Measurements from ENCODE around the gene PDE11A.

PDE11A gene

GRCh38 chr2:177670791-177671535, 401.6 kb downstream of the PDE11A start:
- no peak for DNase-seq (ENCODE audit: low read depth in 3 of 3)

GRCh38 chr2:177669625-177670330, 402.8 kb downstream of the PDE11A start:
- no peak for DNase-seq (ENCODE audit: low read depth in 3 of 3)

GRCh38 chr2:177669201-177669600, 403.4 kb downstream of the PDE11A start:
- no peak for DNase-seq (ENCODE audit: low read depth in 3 of 3)

GRCh38 chr2:177668617-177669016, 404.0 kb downstream of the PDE11A start:
- DNase-seq (ENCODE audit: low read depth in 3 of 3) = no peak

- no peak for DNase-seq (ENCODE audit: low read depth in 3 of 3)
These were observed 405.0 kb downstream of the PDE11A start for GRCh38 chr2:177667626-177668025.

GRCh38 chr2:177666408-177666807, 406.2 kb downstream of the PDE11A start:
- DNase-seq (ENCODE audit: low read depth in 3 of 3) = no peak

GRCh38 chr2:177665948-177666347, 406.6 kb downstream of the PDE11A start:
- no peak for DNase-seq (ENCODE audit: low read depth in 3 of 3)

GRCh38 chr2:177665328-177665727, 407.2 kb downstream of the PDE11A start:
- DNase-seq (ENCODE audit: low read depth in 3 of 3) = no peak

- DNase-seq (ENCODE audit: low read depth in 3 of 3) = no peak
These were observed 409.7 kb downstream of the PDE11A start for GRCh38 chr2:177662895-177663294.

- DNase-seq (ENCODE audit: low read depth in 3 of 3) = no peak
These were observed 411.8 kb downstream of the PDE11A start for GRCh38 chr2:177660742-177661141.

GRCh38 chr2:177658309-177658708, 414.3 kb downstream of the PDE11A start:
- no peak for DNase-seq (ENCODE audit: low read depth in 3 of 3)

- DNase-seq (ENCODE audit: low read depth in 3 of 3) = no peak
These were observed 420.7 kb downstream of the PDE11A start for GRCh38 chr2:177651833-177652232.

GRCh38 chr2:177649568-177650518, 422.7 kb downstream of the PDE11A start:
- DNase-seq (ENCODE audit: low read depth in 3 of 3) = no peak

- DNase-seq (ENCODE audit: low read depth in 3 of 3) = no peak
These were observed 425.8 kb downstream of the PDE11A start for GRCh38 chr2:177646791-177647190.

- no peak for DNase-seq (ENCODE audit: low read depth in 3 of 3)
These were observed 426.3 kb downstream of the PDE11A start for GRCh38 chr2:177646241-177646640.

GRCh38 chr2:177641331-177641730, 431.2 kb downstream of the PDE11A start:
- DNase-seq (ENCODE audit: low read depth in 3 of 3) = no peak

- no peak for DNase-seq (ENCODE audit: low read depth in 3 of 3)
These were observed 432.2 kb downstream of the PDE11A start for GRCh38 chr2:177640423-177640822.

GRCh38 chr2:177639262-177639914, 433.2 kb downstream of the PDE11A start:
- no peak for DNase-seq (ENCODE audit: low read depth in 3 of 3)

- no peak for DNase-seq (ENCODE audit: low read depth in 3 of 3)
These were observed 434.1 kb downstream of the PDE11A start for GRCh38 chr2:177638507-177638906.

GRCh38 chr2:177636672-177637071, 435.9 kb downstream of the PDE11A start:
- no peak for DNase-seq (ENCODE audit: low read depth in 3 of 3)

- no peak for DNase-seq (ENCODE audit: low read depth in 3 of 3)
These were observed 436.9 kb downstream of the PDE11A start for GRCh38 chr2:177635696-177636095.

GRCh38 chr2:177633910-177634294, 438.7 kb downstream of the PDE11A start:
- no peak for DNase-seq (ENCODE audit: low read depth in 3 of 3)

All from stimulated activated CD4-positive, alpha-beta T cell treated with anti-CD3 and anti-CD28 coated beads, TNF-alpha, amount 100 ng/mL, for 4 hours (primary cell).